ENCODE data around the gene AMIGO3. TPM values are rescaled to one million over a fixed set of nuclear protein-coding genes. Genes with fewer than 3 reads are reported as not detected.

AMIGO3 gene
- total and polyA plus RNA-seq, 2 of the 8 experiments (the other 6 are each of a cell fraction or from before 2014, with no cell fraction given) = 1.6 to 8.8 TPM

DNA sequence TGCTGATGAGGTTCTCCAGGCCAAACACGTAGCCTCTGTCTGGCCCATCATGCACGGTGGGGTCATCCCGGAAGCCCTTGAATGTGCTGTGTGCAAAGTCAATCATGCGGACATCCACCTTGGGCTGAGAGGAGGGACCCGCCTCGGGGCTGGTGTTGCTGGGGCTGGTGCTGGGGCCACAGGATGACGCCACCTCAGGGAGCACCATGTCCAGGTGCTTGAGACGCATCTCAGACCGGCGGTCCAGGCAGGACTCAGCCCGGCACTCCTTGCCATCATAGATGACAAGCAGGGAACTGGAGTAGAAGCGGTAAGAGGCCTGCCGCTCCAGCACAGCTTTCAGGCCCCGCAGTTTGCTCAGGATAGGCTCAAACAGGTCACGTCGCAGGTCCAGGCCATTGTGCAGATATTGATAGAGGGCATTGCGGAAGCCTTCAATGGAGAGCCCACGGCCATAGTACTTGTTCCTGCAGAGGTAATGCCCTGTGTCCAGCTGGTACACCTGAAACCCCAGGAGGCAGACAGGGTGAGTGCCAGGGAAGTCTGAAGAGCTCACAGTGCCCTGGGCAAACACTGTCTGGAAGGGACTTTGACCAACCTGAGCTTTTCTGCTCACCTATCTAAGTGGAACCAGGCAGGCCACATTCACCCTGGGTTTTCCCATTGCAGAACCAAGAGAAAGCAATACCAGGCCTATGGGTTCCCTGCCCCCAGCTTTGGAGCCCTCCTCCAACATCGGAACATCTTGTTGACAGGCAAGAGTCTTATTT is 7.9 kb upstream of the AMIGO3 start (continued):
- TF ChIP-seq TBP (IDR thresholded peaks at IDR 0.05; ENCODE audit: low read depth, low read length) (no peak), NANOG (IDR thresholded peaks at IDR 0.05; ENCODE audit: insufficient read depth, low read depth, low read length, poor library complexity, severe bottlenecking) (no peak), PHF8 (conservative IDR thresholded peaks at IDR 0.05; ENCODE audit: low read depth, low read length) (no peak), RAD21 (IDR thresholded peaks at IDR 0.05 in 1 of 2, conservative IDR thresholded peaks at IDR 0.05 in 1 of 2; ENCODE audit: low read depth in 2 of 2, low read length in 2 of 2) (no peak), SIN3A (conservative IDR thresholded peaks at IDR 0.05 in 1 of 2, IDR thresholded peaks at IDR 0.05 in 1 of 2; ENCODE audit: low read depth in 1 of 2, low read length in 2 of 2) (no peak), SRF (IDR thresholded peaks at IDR 0.05; ENCODE audit: low read depth, low read length) (no peak), RXRA (IDR thresholded peaks at IDR 0.05; ENCODE audit: insufficient read depth, low read depth, low read length) (no peak)
